ENCODE results near the gene MFRP.

DNA sequence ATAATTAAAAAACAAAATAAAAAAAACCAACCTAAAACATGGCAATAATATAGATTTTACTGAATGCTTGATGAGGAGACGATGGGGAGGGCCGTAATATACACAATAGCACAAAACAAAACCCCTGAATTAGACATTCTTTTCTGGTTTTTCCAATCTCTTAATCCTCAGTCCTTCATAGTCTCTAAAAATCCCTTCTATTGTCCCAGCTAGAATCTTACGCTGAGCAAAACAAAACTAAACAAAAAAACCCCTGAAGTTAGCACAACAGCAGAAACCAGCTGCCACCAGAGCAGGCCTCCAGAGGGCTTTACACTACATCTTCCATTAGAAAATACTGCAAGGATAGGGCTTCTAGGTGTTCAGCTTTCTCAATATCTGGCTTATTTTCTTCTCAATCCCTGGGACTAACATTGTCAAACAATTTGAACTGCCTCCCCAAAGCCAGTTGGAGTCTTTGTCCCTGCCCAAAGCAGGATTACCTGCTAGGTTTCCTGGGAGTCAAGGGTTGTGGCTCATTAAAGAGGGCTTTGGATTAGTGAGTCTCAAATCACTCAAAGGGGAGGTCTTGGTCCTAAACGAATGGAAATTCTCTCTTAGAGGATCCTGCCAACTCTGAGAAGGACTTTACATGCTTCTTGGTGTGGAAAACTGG lies 14.3 kb downstream of the MFRP start:
- no peak for TF ChIP-seq POLR2AphosphoS5 (IDR thresholded peaks at IDR 0.05)
- TF ChIP-seq, protein P1, sequence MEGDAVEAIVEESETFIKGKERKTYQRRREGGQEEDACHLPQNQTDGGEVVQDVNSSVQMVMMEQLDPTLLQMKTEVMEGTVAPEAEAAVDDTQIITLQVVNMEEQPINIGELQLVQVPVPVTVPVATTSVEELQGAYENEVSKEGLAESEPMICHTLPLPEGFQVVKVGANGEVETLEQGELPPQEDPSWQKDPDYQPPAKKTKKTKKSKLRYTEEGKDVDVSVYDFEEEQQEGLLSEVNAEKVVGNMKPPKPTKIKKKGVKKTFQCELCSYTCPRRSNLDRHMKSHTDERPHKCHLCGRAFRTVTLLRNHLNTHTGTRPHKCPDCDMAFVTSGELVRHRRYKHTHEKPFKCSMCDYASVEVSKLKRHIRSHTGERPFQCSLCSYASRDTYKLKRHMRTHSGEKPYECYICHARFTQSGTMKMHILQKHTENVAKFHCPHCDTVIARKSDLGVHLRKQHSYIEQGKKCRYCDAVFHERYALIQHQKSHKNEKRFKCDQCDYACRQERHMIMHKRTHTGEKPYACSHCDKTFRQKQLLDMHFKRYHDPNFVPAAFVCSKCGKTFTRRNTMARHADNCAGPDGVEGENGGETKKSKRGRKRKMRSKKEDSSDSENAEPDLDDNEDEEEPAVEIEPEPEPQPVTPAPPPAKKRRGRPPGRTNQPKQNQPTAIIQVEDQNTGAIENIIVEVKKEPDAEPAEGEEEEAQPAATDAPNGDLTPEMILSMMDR (IDR thresholded peaks at IDR 0.05), result no peak
- TF ChIP-seq POLR2A (IDR thresholded peaks at IDR 0.05), result no peak
